Daoy (cell line): ENCODE results near the gene TCHP. TPM values are rescaled to one million over a fixed set of nuclear protein-coding genes. Genes with fewer than 3 reads are reported as not detected.
"Not testable (repeated sequence)": the region's sequence is repeated elsewhere in the genome, so short reads cannot be mapped to it uniquely, and the experiment has no call there.

Source experiments
- DNase-seq: peaks from one replicate; pipeline ENCODE4 v3.0.0-alpha.2; 2015; ENCODE audit warnings: low read depth
- total RNA-seq: library from RNA; depleted of rRNA; stranded (reverse); fragments of >200 nt; shearing (Covaris generic); gene quantifications from 2 replicates; pipeline ENCODE4 v1.2.3, GENCODE V29; 2014

Gene TCHP
- total RNA-seq, 1 experiment from 2014 or later, result 37.3 TPM

DNA sequence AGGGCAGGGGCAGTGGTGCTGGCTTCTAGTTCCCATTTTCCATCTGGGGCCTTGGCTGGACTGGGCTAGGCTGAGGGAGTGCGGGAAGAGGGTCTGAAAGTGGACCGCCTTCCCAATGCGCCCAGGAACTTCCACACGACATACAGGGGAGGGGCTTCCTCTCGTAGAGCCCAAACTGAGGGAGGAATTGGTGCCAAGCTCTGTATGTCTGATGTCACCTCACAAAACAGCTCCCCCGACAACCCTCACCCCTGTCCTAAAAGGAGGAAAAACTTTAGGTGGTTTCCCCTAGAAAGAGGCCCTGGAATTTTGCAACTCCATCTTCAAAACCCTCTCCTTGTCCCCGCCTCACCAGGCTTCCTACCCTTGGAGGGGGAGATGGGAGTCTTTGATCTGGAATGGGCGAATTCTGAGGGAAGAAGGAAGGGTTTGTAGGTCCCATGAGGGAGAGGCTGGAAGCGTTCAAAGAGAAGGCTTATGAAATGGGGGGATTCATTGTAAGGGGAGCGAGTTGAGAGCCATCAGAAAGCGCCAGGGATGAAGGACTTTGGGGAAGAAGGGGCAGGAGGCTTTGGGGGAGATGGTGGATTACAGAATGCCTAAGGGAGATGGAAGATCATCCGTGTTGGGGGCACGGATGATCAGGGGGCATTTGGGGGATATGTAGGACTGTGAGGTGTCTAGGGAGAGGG is 20.6 kb upstream of the TCHP start:
- no peak for DNase-seq

DNA sequence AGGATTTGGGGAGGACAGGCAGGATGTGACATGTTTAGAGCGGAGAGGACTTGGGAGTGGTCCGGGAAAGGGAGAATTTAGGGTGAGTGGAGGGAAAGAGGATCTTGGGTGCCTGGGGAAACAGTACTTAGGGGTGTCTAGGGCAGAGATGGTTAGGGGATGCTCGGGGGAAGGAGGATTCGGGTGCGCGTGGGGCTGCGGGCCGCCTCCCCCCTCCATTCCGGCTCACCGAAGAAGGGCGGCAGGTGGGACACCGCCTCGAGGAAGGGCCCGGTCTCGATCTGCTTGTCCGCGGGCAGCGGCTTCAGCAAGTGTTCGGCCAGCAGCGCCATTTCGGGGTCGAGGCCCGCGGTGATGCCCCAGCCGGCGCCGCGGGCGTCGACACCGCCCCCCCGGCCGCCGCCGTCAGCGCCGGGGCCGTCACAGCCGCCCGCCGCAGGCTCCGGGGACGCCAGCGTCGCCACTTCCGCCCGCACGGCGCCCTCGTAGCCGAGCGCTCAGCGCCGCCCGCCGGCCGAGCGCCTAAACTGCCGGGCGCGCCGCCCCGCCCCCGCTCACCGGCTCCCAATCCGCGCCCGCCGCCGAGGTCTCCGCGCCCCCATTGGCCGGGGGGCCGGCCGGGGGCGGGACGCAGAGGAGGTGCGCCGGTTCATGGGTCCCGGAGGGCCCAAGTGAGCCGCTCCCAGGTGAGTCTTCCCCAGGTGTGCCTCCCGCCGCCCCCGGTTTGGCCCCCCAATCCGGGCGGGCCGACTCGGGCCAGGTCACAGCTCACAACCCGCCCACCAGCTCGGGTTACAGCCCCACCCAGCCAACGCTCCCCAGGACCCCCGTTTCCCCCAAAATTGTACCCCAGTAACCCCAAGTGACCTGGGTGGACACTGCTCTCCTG is 19.8 kb upstream of the TCHP start, which contains the start of gene GLTP:
Gene GLTP (minus strand): TSS at position 499 of the 889 bp plus-strand sequence. CDS start 167 bp downstream, at position 332.
- DNase-seq, result peak; percentile 94

- no peak for DNase-seq
These were observed 19.1 kb upstream of the TCHP start for GRCh38 chr12:109880938-109881337.

GRCh38 chr12:109881752-109882151 is 18.3 kb upstream of the TCHP start:
- DNase-seq, result peak; percentile 47

GRCh38 chr12:109883461-109883860 is 16.6 kb upstream of the TCHP start:
- no peak for DNase-seq

GRCh38 chr12:109885616-109886015 is 14.5 kb upstream of the TCHP start:
- DNase-seq, result no peak

- peak; percentile 86 for DNase-seq
These were observed 11.7 kb upstream of the TCHP start for GRCh38 chr12:109888179-109889020.

DNA sequence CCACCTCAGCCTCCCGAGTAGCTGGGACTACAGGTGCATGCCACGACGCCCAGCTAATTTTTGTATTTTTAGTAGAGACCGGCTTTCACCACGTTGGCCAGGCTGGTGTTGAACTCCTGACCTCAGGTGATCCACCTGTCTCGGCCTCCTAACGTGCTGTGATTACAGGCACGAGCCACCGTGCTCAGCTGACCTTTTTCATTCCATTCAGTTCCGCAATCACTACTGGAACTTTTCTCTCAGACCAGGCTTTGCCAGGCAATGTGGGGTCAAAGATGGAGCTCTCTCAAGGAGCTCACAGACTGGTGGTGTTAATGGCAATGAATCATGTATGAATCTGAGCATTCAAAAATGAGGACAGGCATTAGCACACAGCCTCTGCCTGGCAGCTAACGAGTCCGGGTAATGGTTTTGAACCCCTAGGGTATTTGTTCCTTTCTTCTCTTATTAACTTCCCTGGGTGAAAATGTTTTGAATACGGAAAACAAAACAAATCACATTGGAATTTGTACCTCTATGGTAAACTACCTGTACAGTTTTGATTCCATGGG is 9.4 kb upstream of the TCHP start:
- no peak for DNase-seq

- not testable (repeated sequence) for DNase-seq
These were observed 8.3 kb upstream of the TCHP start for GRCh38 chr12:109891731-109892130.

- no peak for DNase-seq
These were observed 7.8 kb upstream of the TCHP start for GRCh38 chr12:109892165-109892715.

GRCh38 chr12:109892748-109893147 is 7.3 kb upstream of the TCHP start:
- DNase-seq, result no peak

DNA sequence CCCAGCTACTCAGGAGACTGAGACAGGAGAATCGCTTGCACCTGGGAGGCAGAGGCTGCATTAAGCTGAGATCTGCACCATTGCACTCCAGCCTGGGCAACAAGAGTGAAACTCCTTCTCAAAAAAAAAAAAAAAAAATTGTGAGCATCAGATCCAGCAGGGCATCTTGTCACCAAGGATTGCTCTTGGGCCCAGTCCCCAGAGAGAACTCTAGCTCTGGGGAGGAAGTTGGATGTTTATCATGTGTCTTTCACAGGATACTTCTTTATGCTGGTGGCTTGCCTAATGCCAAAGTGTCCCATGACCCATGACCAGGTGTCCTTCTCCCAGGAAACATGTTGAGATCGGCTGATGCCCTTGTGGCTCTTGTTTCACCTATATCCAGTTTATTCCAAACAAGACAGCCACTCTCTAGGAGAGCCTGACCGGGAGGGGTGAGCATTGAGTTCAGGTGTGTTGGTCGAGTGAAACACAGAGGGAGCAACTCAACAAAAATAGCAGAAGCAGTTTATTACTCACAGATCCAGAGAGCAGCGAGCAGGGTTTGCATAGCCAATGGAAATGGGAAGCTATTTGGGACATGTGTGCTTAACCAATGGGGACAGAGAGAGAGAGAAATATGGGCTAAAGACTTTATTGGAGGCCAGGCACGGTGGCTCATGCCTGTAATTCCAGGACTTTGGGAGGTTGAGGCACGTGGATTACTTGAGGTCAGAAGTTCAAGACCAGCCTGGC is 6.6 kb upstream of the TCHP start:
- DNase-seq, result no peak

DNA sequence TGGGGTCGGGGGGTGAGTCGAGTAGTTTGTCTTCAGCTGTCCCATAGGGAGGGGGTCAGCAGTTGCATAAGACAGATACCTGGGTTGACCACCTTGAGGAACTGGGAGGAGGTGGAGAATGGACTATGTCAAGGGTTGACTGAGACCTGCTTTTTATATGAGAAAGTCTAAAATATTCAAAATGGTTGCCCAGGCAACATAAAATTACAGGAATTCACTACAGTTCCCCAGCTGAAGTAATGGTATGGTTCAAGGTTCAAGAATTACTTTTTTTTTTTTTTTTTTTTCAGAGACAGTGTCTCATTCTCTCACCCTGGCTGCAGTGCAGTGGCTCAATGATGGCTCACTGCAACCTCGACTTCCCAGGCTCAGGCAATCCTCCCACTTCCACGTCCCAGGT is 5.1 kb upstream of the TCHP start:
- no peak for DNase-seq

DNA sequence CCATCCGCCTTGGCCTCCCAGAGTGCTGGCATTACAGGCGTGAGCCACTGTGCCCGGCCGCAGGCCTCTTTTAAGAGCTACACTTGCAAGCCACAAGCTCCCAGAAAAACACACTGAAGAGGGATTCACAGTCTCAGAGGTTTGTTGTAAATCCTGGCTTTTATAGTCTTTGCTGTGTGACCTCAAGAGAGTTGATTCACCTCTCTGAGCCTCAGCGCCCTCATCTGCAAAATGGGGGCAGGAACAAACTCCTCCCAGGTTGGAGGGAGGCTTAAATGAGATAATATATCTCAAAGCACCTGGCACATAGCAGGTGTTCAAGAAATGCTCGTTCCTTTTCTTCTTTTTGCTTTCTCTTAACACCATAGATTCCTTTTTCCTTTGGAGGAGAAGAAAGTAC is 3.9 kb upstream of the TCHP start:
- no peak for DNase-seq

DNA sequence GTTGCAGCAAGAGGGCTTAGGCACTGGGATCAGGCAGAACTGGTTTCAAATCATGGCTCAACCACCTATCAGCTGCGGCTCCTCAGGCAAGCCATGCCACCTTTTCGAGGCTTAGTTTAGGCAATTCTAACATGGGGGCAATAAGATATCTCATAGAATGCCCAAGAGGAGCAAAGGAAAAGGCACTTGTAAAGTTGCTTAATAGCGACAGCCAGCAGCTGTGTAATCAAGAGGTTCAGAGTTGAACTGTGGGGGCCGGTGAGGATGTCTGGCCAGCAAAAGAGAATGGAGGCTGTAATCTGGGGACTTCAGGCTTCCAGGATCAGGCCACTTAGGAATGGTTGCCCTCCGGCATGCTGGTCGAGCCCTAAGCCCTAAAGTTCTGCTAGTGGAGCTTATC is 3.0 kb upstream of the TCHP start:
- no peak for DNase-seq

GRCh38 chr12:109899345-109899744 is 729 bp upstream of the TCHP start:
- DNase-seq, result not testable (repeated sequence)

DNA sequence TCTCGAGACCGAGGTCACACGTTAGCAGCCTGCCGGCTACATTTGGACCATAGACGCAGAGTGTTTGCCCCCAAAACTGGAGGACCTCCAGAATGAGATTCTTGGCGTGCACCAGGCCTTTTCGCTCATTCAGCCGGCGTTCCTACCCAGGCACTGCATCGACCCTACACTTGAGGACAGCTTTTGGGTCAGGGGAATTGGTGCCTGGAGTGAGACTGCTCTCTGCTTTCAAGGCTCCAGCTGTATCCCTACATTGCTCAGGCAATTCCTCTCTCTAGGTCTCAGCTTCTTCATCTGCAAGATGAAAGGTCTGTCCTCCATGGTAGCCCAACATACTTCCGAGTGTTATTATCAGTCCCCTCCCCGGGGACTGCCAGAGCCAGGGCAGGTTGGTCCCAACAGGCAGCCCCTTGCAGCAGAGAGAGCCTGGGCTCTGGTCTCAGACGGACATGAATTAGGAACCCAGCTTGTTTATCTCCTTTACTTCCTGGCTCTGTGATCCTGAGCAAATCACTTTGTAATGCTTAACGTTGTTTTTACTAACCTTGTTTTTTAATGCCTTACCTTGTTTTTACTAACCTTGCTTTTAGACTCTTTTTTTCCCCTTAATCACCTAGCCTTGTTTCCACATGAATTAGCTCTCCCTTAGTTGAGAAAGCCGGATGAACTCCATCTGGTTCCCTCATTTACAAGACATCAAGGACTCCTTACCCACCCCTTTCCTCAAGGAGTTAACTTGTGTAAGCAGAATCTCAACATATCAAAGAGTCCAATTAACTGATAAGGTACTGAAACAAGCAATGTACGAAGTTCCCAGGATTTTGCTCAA is 892 bp downstream of the TCHP start:
- DNase-seq, result peak; percentile 21

GRCh38 chr12:109902891-109903418 is 2.9 kb downstream of the TCHP start:
- DNase-seq, result no peak

GRCh38 chr12:109905301-109905700 is 5.2 kb downstream of the TCHP start:
- no peak for DNase-seq
